ENCODE results near the gene RBFOX2.

DNA sequence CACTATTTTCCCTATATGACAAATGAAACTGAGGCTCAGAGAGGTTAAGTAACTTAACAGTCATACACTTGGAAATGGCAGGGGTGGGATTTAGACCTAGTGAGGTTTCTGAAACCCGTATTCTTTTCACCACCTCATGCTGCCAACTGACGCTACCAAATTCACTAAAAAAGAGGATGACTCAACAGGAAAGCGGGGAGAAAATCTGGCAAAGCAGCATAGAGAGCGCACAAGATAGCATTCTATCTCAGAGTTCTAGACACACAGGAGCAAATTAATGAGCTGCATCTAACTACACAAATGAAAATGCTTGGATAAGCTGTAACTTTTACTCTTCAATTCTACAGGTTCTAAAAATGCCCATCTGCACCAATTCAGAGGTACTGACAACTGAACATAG lies 136.4 kb downstream of the RBFOX2 start:
- TF ChIP-seq, protein P1, sequence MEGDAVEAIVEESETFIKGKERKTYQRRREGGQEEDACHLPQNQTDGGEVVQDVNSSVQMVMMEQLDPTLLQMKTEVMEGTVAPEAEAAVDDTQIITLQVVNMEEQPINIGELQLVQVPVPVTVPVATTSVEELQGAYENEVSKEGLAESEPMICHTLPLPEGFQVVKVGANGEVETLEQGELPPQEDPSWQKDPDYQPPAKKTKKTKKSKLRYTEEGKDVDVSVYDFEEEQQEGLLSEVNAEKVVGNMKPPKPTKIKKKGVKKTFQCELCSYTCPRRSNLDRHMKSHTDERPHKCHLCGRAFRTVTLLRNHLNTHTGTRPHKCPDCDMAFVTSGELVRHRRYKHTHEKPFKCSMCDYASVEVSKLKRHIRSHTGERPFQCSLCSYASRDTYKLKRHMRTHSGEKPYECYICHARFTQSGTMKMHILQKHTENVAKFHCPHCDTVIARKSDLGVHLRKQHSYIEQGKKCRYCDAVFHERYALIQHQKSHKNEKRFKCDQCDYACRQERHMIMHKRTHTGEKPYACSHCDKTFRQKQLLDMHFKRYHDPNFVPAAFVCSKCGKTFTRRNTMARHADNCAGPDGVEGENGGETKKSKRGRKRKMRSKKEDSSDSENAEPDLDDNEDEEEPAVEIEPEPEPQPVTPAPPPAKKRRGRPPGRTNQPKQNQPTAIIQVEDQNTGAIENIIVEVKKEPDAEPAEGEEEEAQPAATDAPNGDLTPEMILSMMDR (IDR thresholded peaks at IDR 0.05): no peak
- no peak for TF ChIP-seq POLR2A (IDR thresholded peaks at IDR 0.05)
